OCI-LY7 (cell line): ENCODE measurements around the gene DIAPH3. TPM values are rescaled to one million over a fixed set of nuclear protein-coding genes. Genes with fewer than 3 reads are reported as not detected.

Experiments used
- BruUV-seq: library from RNA; stranded (reverse); fragments of 400-500 nt; replicated peaks from 2 replicates; lab custom pipeline; 2021; lab: Mats Ljungman, UMichigan
- CTCF ChIA-PET: fragments of 300-600 bp; sonication (Branson Sonifier 250); formaldehyde crosslinking; loops from one replicate; lab custom pipeline; 2022; ENCODE audit warnings: antibody characterized with exemption; ENCODE audit not compliant: unreplicated experiment; lab: Charles Lee
- POLR2A ChIA-PET: fragments of 300-600 bp; sonication (Branson Sonifier 250); formaldehyde crosslinking; loops from one replicate; lab custom pipeline; 2022; ENCODE audit warnings: antibody characterized with exemption; lab: Charles Lee
- DNase-seq: peaks from one replicate; pipeline ENCODE4 v3.0.0-alpha.2; 2015; ENCODE audit warnings: low spot score
- H2AFZ ChIP-seq: fragments of 200-600 bp; sonication (generic), shearing (Covaris generic); 2 replicates; pipeline ENCODE4 v1.6.1; 2014; ENCODE audit warnings: mild to moderate bottlenecking, antibody characterized with exemption, low read length, moderate library complexity
- H3K27ac ChIP-seq: fragments of 200-600 bp; sonication (generic); 2 replicates; pipeline ENCODE4 v1.5.1; 2014; ENCODE audit warnings: mixed run types, low read depth, mild to moderate bottlenecking, moderate library complexity, low read length, inconsistent platforms; ENCODE audit not compliant: poor library complexity, severe bottlenecking
- H3K36me3 ChIP-seq: fragments of 200-600 bp; sonication (generic); 2 replicates; pipeline ENCODE4 v1.6.1; 2014; ENCODE audit warnings: mild to moderate bottlenecking, antibody characterized with exemption, low read length, moderate library complexity, mixed read lengths; ENCODE audit not compliant: insufficient read depth
- H3K4me1 ChIP-seq: fragments of 200-600 bp; sonication (generic); 2 replicates; pipeline ENCODE4 v1.5.1; 2014; ENCODE audit warnings: mild to moderate bottlenecking, low read length; ENCODE audit not compliant: insufficient read depth, poor library complexity, severe bottlenecking
- H3K4me2 ChIP-seq: fragments of 200-600 bp; sonication (generic); 2 replicates; pipeline ENCODE4 v1.6.1; 2014; ENCODE audit warnings: mild to moderate bottlenecking, low read length
- H3K4me3 ChIP-seq: fragments of 200-600 bp; sonication (generic); 2 replicates; pipeline ENCODE4 v1.5.1; 2014; ENCODE audit warnings: mild to moderate bottlenecking, low read depth, low read length; ENCODE audit not compliant: poor library complexity, severe bottlenecking
- H3K79me2 ChIP-seq: fragments of 200-600 bp; sonication (generic); 2 replicates; pipeline ENCODE4 v1.6.1; 2016; ENCODE audit warnings: low read depth, mild to moderate bottlenecking, low read length, moderate library complexity, mixed read lengths; ENCODE audit not compliant: insufficient read depth
- H3K9me2 ChIP-seq: fragments of 200-600 bp; sonication (generic); 2 replicates; pipeline ENCODE4 v1.6.1; 2016; ENCODE audit warnings: mild to moderate bottlenecking, low read length, mixed read lengths; ENCODE audit not compliant: insufficient read depth
- H3K9me3 ChIP-seq: fragments of 200-600 bp; sonication (generic); 2 replicates; pipeline ENCODE4 v1.6.1; 2014; ENCODE audit warnings: mild to moderate bottlenecking, mixed run types, low read length, mixed read lengths
- H4K20me1 ChIP-seq: fragments of 200-600 bp; sonication (generic); 2 replicates; pipeline ENCODE4 v1.6.1; 2014; ENCODE audit warnings: mild to moderate bottlenecking, antibody characterized with exemption, low read length, moderate library complexity, mixed read lengths; ENCODE audit not compliant: insufficient read depth
- EZH2phosphoT487 ChIP-seq: fragments of 200-600 bp; sonication (generic); IDR thresholded peaks from 2 replicates; pipeline ENCODE4 v1.6.1; 2018; ENCODE audit warnings: low read depth, borderline replicate concordance, mild to moderate bottlenecking, mixed run types, antibody characterized with exemption, low read length, moderate library complexity, mixed read lengths
- intact Hi-C: fragments of 100-400 bp; cut with micrococcal nuclease; formaldehyde crosslinking; loops from one replicate; pipeline ENCODE4 v1.10.0; 2022; ENCODE audit not compliant: unreplicated experiment
- total RNA-seq, 2 experiments: library from RNA; depleted of rRNA in 1 of 2; stranded (reverse); fragments of >200 nt in 1 of 2; shearing (Covaris generic) in 1 of 2; gene quantifications; 2 replicates each; pipeline ENCODE4 v1.2.3, GENCODE V29; 2014 to 2022
- TF ChIP-seq, protein P1 (sequence below): fragments of 200-600 bp; sonication (generic); conservative IDR thresholded peaks from 2 replicates; pipeline ENCODE4 v1.5.1; 2014; ENCODE audit warnings: mild to moderate bottlenecking, antibody characterized with exemption, low read length, moderate library complexity, mixed read lengths

The DIAPH3 gene
- total RNA-seq, 2 experiments from 2014 or later: 33.5 to 37.2 TPM

DNA sequence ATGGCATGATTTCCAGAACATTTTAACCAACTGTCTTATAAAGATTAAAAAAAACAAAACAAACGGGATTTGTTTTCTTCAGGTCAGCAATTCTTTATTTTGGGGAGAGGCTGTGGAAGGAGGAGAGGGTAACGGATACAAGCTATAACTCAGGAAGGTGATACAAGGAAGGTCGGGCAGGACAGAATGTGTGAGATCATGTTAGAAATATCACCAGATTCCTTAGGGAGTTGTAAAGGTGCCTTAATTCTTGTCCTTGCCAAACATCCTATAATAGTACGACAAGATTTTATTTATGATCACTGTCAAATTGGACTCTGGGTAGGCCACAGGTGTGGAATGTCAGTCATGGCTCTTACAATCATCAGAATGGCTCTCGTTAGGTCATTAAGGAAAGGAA, 503.1 kb downstream of the DIAPH3 start:
- BruUV-seq: no TSS peak
- Histone ChIP-seq H3K9me3 (no peaks in the 10 kb centered on the region), H3K4me3 (no peak overlapping the region), H3K27ac (no peak overlapping the region), H3K4me1 (no peaks in the 10 kb centered on the region), H4K20me1 (no peaks in the 10 kb centered on the region), H3K79me2 (no peaks in the 10 kb centered on the region), H3K9me2 (no peaks in the 10 kb centered on the region), H3K36me3 (no peaks in the 10 kb centered on the region), H3K4me2 (no peak overlapping the region), H2AFZ (no peak overlapping the region)
- TF ChIP-seq EZH2phosphoT487: no peak
- no peak for DNase-seq
- ChIA-PET POLR2A (no interaction called here), CTCF (no interaction called here)
- intact Hi-C loops: no loop called here

DNA sequence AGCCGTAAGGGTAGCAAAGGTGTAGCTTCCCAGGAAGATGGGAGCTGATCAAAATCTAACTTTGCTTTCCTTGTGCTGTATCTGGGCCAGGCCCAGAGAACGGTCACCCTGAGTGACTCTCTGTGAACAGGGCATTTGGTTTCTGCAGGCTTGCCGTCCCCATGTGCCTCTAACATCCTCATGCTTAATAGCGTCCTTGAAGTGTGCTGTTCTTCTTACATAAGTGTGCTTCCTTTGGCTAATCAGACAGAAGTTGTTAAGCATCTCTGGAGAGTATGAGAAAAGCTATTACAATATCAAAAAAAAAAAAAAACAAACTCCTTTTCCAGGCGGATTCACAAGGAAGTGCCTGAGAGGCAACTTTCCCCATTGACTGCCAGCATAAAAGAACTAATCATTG, 503.7 kb downstream of the DIAPH3 start:
- H3K9me2 ChIP-seq: no peaks in the 10 kb centered on the region
- H2AFZ ChIP-seq: no peak overlapping the region
- ChIA-PET POLR2A (no interaction called here), CTCF (no interaction called here)
- TF ChIP-seq, protein P1, sequence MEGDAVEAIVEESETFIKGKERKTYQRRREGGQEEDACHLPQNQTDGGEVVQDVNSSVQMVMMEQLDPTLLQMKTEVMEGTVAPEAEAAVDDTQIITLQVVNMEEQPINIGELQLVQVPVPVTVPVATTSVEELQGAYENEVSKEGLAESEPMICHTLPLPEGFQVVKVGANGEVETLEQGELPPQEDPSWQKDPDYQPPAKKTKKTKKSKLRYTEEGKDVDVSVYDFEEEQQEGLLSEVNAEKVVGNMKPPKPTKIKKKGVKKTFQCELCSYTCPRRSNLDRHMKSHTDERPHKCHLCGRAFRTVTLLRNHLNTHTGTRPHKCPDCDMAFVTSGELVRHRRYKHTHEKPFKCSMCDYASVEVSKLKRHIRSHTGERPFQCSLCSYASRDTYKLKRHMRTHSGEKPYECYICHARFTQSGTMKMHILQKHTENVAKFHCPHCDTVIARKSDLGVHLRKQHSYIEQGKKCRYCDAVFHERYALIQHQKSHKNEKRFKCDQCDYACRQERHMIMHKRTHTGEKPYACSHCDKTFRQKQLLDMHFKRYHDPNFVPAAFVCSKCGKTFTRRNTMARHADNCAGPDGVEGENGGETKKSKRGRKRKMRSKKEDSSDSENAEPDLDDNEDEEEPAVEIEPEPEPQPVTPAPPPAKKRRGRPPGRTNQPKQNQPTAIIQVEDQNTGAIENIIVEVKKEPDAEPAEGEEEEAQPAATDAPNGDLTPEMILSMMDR: no peak
- no peak for TF ChIP-seq EZH2phosphoT487
- no peaks in the 10 kb centered on the region for H3K4me1 ChIP-seq
- BruUV-seq: no TSS peak
- H4K20me1 ChIP-seq: no peaks in the 10 kb centered on the region
- no peaks in the 10 kb centered on the region for H3K79me2 ChIP-seq
- H3K36me3 ChIP-seq: no peaks in the 10 kb centered on the region
- no peak overlapping the region for H3K4me3 ChIP-seq
- DNase-seq: no peak
- intact Hi-C loops: no loop called here
- H3K4me2 ChIP-seq: no peak overlapping the region
- H3K9me3 ChIP-seq: no peaks in the 10 kb centered on the region
- H3K27ac ChIP-seq: no peak overlapping the region

DNA sequence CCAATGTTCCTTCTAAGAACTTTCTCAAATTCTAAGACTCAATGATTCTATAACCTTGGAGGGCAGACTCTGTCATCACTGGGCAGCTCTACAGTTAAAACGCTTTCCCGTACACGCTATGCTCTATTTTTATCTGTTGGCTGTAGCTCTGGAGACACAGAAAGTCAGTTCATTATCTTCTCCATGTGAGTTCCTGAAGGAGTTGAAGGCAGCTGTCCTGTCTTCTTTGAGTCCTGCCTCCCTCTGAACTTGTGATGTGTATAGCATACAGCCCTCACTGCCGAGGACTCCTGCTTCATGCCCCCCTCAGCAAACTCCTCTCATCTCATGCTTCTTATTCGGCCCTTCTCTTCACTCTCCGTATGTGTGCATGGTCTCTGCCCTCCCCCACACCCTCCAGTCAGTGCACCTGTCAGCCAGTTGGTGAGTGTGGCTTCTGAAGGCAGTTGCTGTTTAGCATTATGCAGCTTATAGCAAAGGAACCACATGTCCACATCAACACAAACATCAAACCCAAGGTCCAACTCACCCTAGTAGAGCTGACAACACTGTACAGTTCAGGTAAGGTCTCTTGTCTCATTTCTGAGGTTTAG, 504.9 kb downstream of the DIAPH3 start:
- no peaks in the 10 kb centered on the region for H3K9me2 ChIP-seq
- H3K36me3 ChIP-seq: no peaks in the 10 kb centered on the region
- ChIA-PET CTCF (no interaction called here), POLR2A (interaction anchor here (0.6 kb wide), 1 partner anchor 543 kb away, joined by 3 read pairs; no protein-coding TSS in a partner anchor)
- no peaks in the 10 kb centered on the region for H3K4me1 ChIP-seq
- H3K4me2 ChIP-seq: no peak overlapping the region
- no peak overlapping the region for H2AFZ ChIP-seq
- no peak overlapping the region for H3K27ac ChIP-seq
- no peak for DNase-seq
- no peak for TF ChIP-seq EZH2phosphoT487
- TF ChIP-seq, protein P1: no peak
- no peak overlapping the region for H3K4me3 ChIP-seq
- no peaks in the 10 kb centered on the region for H3K79me2 ChIP-seq
- no peaks in the 10 kb centered on the region for H4K20me1 ChIP-seq
- intact Hi-C loops: no loop called here
- no peaks in the 10 kb centered on the region for H3K9me3 ChIP-seq
- BruUV-seq: no TSS peak
